GM12878 (cell line): ENCODE results near the gene CREBZF. TPM values are rescaled to one million over a fixed set of nuclear protein-coding genes. Genes with fewer than 3 reads are reported as not detected.

Experiments
- ATAC-seq: fragments of 200-7000 bp; cut with Tn5 transposase; 3 replicates; pipeline ENCODE4 v1.9.1; 2020; ENCODE audit warnings: mild to moderate bottlenecking, moderate library complexity
- BruUV-seq: library from RNA; stranded (reverse); fragments of 400-500 nt; replicated peaks from 2 replicates; lab custom pipeline; 2021; lab: Mats Ljungman, UMichigan
- CTCF ChIA-PET: fragments of 300-600 bp; sonication (Branson Sonifier 250); formaldehyde crosslinking; extraction: SDS; loops from one replicate; lab custom pipeline; 2021; ENCODE audit warnings: inconsistent platforms; lab: Yijun Ruan, JAX
- POLR2A ChIA-PET: fragments of 350-600 bp; formaldehyde crosslinking; extraction: SDS; loops from one replicate; lab custom pipeline; 2021; ENCODE audit warnings: inconsistent platforms; lab: Charles Lee
- RAD21 ChIA-PET: fragments of 300-600 bp; sonication (Branson Sonifier 250); formaldehyde crosslinking; loops from one replicate; lab custom pipeline; 2023; ENCODE audit warnings: antibody characterized with exemption; ENCODE audit not compliant: unreplicated experiment; lab: Charles Lee
- SMC1A ChIA-PET: fragments of 300-600 bp; sonication (Branson Sonifier 250); formaldehyde crosslinking; loops from one replicate; lab custom pipeline; 2023; ENCODE audit not compliant: unreplicated experiment, uncharacterized antibody; lab: Charles Lee
- DNase-seq: peaks from one replicate; pipeline ENCODE4 v3.0.0-alpha.2; 2011; ENCODE audit warnings: low read depth, low spot score
- FAIRE-seq: peaks from 3 replicates; lab custom pipeline; 2011; peaks lifted over from hg19 to GRCh38; lab: Jason Lieb, UNC
- H2AFZ ChIP-seq: 2 replicates; pipeline ENCODE4 v1.6.0; 2011; ENCODE audit warnings: low read depth, low read length, control low read depth; ENCODE audit not compliant: control insufficient read depth
- H3K27ac ChIP-seq: 2 replicates; pipeline ENCODE4 v1.5.1; 2011; ENCODE audit warnings: control low read depth; ENCODE audit not compliant: control insufficient read depth, insufficient read depth
- H3K27me3 ChIP-seq, 2 experiments: replicated peaks in 1 of 2; 2 replicates each; pipeline versions ENCODE4 v1.6.0 to v1.6.1; 2011; ENCODE audit warnings: low read length in 1 of 2; ENCODE audit not compliant: control insufficient read depth in 2 of 2, insufficient read depth in 2 of 2
- H3K36me3 ChIP-seq, 2 experiments: 2 replicates each; pipeline ENCODE4 v1.5.1; 2011; ENCODE audit warnings: low read length in 1 of 2; ENCODE audit not compliant: control insufficient read depth in 2 of 2, insufficient read depth in 2 of 2
- H3K4me1 ChIP-seq: 2 replicates; pipeline ENCODE4 v1.6.1; 2011; ENCODE audit warnings: mild to moderate bottlenecking, low read length, moderate library complexity, mixed read lengths; ENCODE audit not compliant: control insufficient read depth, insufficient read depth
- H3K4me2 ChIP-seq: 2 replicates; pipeline ENCODE4 v1.6.0; 2011; ENCODE audit warnings: control low read depth; ENCODE audit not compliant: control insufficient read depth, insufficient read depth
- H3K4me3 ChIP-seq: fragments of 200-600 bp; sonication (generic); 2 replicates; pipeline ENCODE4 v1.5.1; 2016
- H3K79me2 ChIP-seq: 2 replicates; pipeline ENCODE4 v1.6.0; 2011; ENCODE audit warnings: low read length; ENCODE audit not compliant: control insufficient read depth, insufficient read depth
- H3K9ac ChIP-seq: 2 replicates; pipeline ENCODE4 v1.8.0; 2011; ENCODE audit warnings: low read length, control low read depth, mixed read lengths; ENCODE audit not compliant: control insufficient read depth, insufficient read depth
- H3K9me3 ChIP-seq: replicated peaks from 3 replicates; pipeline ENCODE4 v1.5.1; 2011; ENCODE audit warnings: mild to moderate bottlenecking, low read length; ENCODE audit not compliant: control insufficient read depth, insufficient read depth
- H4K20me1 ChIP-seq: 2 replicates; pipeline ENCODE4 v1.6.0; 2011; ENCODE audit not compliant: control insufficient read depth, insufficient read depth
- CEBPB ChIP-seq, 2 experiments: fragments of 150-350 bp in 1 of 2; IDR thresholded peaks; 2 replicates each; pipeline ENCODE4 v1.6.1; 2012 to 2014; ENCODE audit warnings: low read depth in 2 of 2, low read length in 2 of 2, borderline replicate concordance in 1 of 2, inconsistent platforms in 1 of 2
- E4F1 ChIP-seq: fragments of 450-650 bp; IDR thresholded peaks from 2 replicates; pipeline ENCODE4 v1.6.1; 2018; ENCODE audit warnings: borderline replicate concordance, mild to moderate bottlenecking; ENCODE audit not compliant: partially characterized antibody
- MAX ChIP-seq: IDR thresholded peaks from 2 replicates; pipeline ENCODE4 v1.6.1; 2012; ENCODE audit warnings: low read depth, low read length, improper control_type of control experiment
- SMARCA5 ChIP-seq: fragments of 450-650 bp; IDR thresholded peaks from 2 replicates; pipeline ENCODE4 v1.6.1; 2017; ENCODE audit warnings: mild to moderate bottlenecking
- STAT3 ChIP-seq: IDR thresholded peaks from 2 replicates; pipeline ENCODE4 v1.6.1; 2011; ENCODE audit warnings: low read depth, low read length, improper control_type of control experiment
- WGBS: methylation state at CpG from one replicate; pipeline ENCODE4 v1.1.6; 2016; ENCODE audit warnings: low lambda C conversion rate; ENCODE audit not compliant: insufficient replicate concordance, insufficient coverage; ENCODE audit errors: missing lambda C conversion rate; 5-methylcytosine and 5-hydroxymethylcytosine counted together
- in situ Hi-C: fragments of 300-500 bp; cut with MboI; formaldehyde crosslinking; loops from 9 replicates; pipeline ENCODE4 v1.14.3; 2018; ENCODE audit warnings: mixed read lengths
- intact Hi-C: fragments of 100-400 bp; cut with micrococcal nuclease; formaldehyde crosslinking; loops from one replicate; pipeline ENCODE4 v1.14.2; 2022; ENCODE audit not compliant: unreplicated experiment
- polyA plus RNA-seq, 11 experiments: library from polyadenylated mRNA; depleted of rRNA in 4 of 11; unstranded in 6 of 11; stranded (reverse) in 5 of 11; fragments of >200 nt; fragmentation: Nextera tagmentation in 4 of 11; fragmentation: Illumina TruSeq in 1 of 11; extraction: Ambion mirVana in 4 of 11; extraction: Trizol in 1 of 11; gene quantifications; 1 replicate in 1 of 11; 2 replicates in 10 of 11; pipeline versions ENCODE4 v1.2.1 to v1.2.3, GENCODE V29; 2011 to 2016; ENCODE audit warnings: inconsistent platforms in 2 of 11, missing spikeins in 2 of 11, low read depth in 1 of 11
- total RNA-seq, 4 experiments: library from RNA; depleted of rRNA in 3 of 4; stranded (reverse); fragments of >200 nt in 3 of 4; fragmentation: Illumina TruSeq in 1 of 4; extraction: Trizol in 1 of 4; gene quantifications; 2 replicates each; pipeline versions ENCODE4 v1.2.1 to v1.2.3, GENCODE V29; 2013 to 2021

The CREBZF gene
- total and polyA plus RNA-seq, 10 of the 15 experiments (the other 5 are each of a cell fraction or from before 2014, with no cell fraction given): 11.1 to 51.2 (median 34.1) TPM

- ATAC-seq (no peak), DNase-seq (no peak), FAIRE-seq (no peak)
- no TSS peak for BruUV-seq
- no peaks in the 10 kb centered on the region for H3K27me3 ChIP-seq
- ChIA-PET RAD21 (interaction anchor here (2.8 kb wide), 1 partner anchor 9 kb away, joined by 9 read pairs; no protein-coding TSS in a partner anchor), CTCF (no interaction called here), POLR2A (interaction anchor here (1.2 to 1.5 kb wide), 2 partner anchors 10 to 30 kb away, joined by 4 to 6 read pairs; partner anchors contain the start of gene TMEM126B), SMC1A (interaction anchor here (0.6 to 8.2 kb wide), 2 partner anchors 10 to 168 kb away, joined by 3 to 66 read pairs; partner anchors contain the start of gene TMEM126A)
- in situ Hi-C loops: no loop called here
- no peak overlapping the region for H3K4me3 ChIP-seq
- peaks cover 3% of the 10 kb centered on the region; the same call in 1 of the 2 replicates for H4K20me1 ChIP-seq
- TF ChIP-seq MAX (no peak), STAT3 (no peak), SMARCA5 (no peak), CEBPB (IDR thresholded peaks at IDR 0.05; ENCODE audit: borderline replicate concordance in 1 of 2, low read depth in 2 of 2, low read length in 2 of 2) (no peak), E4F1 (no peak)
- 100% methylated on average over 1 of the region's 1 CpG for WGBS
- no peak overlapping the region for H2AFZ ChIP-seq
- H3K4me1 ChIP-seq: no peaks in the 10 kb centered on the region
- H3K4me2 ChIP-seq: no peak overlapping the region
- H3K9ac ChIP-seq: no peak overlapping the region
- no peak overlapping the region for H3K27ac ChIP-seq
- intact Hi-C loops: no loop called here
- peaks cover 53% of the 10 kb centered on the region for H3K79me2 ChIP-seq
- H3K9me3 ChIP-seq: no peaks in the 10 kb centered on the region
- peaks cover 0 to 23% of the 10 kb centered on the region in 2 experiments; a peak in 3 of 4 replicates for H3K36me3 ChIP-seq
These were observed 6.7 kb downstream of the CREBZF start for GRCh38 chr11:85658180-85658579.
